ENCODE measurements around the gene EMC10. TPM values are rescaled to one million over a fixed set of nuclear protein-coding genes. Genes with fewer than 3 reads are reported as not detected.

EMC10 gene
- polyA plus RNA-seq, 1 experiment: 89.1 TPM

- TF ChIP-seq CTCF (IDR thresholded peaks at IDR 0.05; ENCODE audit: insufficient read depth, low read depth, low read length): no peak
- H3K36me3 ChIP-seq (ENCODE audit: control insufficient read depth, insufficient read depth, low read length): no peaks in the 10 kb centered on the region
- peaks cover 1% of the 10 kb centered on the region for H3K27me3 ChIP-seq (ENCODE audit: control insufficient read depth, insufficient read depth, low read length)
- ChIA-PET POLR2A (no interaction called here), CTCF (no interaction called here)
- no peak for DNase-seq (ENCODE audit: low read depth)
- H3K4me3 ChIP-seq (ENCODE audit: low read depth, low read length): no peak overlapping the region
Measured at GRCh38 chr19:50500753-50501151, 24.4 kb downstream of the EMC10 start.

GRCh38 chr19:50501186-50501567 lies 24.9 kb downstream of the EMC10 start:
- POLR2A ChIA-PET: no interaction called here
- no peak for TF ChIP-seq CTCF (IDR thresholded peaks at IDR 0.05; ENCODE audit: insufficient read depth, low read depth, low read length)
- Histone ChIP-seq H3K4me3 (ENCODE audit: low read depth, low read length) (no peak overlapping the region), H3K36me3 (ENCODE audit: control insufficient read depth, insufficient read depth, low read length) (no peaks in the 10 kb centered on the region; the same call in 1 of the 2 replicates), H3K27me3 (ENCODE audit: control insufficient read depth, insufficient read depth, low read length) (peaks cover 1% of the 10 kb centered on the region)
- CTCF ChIA-PET: no interaction called here
- no peak for DNase-seq (ENCODE audit: low read depth)

DNA sequence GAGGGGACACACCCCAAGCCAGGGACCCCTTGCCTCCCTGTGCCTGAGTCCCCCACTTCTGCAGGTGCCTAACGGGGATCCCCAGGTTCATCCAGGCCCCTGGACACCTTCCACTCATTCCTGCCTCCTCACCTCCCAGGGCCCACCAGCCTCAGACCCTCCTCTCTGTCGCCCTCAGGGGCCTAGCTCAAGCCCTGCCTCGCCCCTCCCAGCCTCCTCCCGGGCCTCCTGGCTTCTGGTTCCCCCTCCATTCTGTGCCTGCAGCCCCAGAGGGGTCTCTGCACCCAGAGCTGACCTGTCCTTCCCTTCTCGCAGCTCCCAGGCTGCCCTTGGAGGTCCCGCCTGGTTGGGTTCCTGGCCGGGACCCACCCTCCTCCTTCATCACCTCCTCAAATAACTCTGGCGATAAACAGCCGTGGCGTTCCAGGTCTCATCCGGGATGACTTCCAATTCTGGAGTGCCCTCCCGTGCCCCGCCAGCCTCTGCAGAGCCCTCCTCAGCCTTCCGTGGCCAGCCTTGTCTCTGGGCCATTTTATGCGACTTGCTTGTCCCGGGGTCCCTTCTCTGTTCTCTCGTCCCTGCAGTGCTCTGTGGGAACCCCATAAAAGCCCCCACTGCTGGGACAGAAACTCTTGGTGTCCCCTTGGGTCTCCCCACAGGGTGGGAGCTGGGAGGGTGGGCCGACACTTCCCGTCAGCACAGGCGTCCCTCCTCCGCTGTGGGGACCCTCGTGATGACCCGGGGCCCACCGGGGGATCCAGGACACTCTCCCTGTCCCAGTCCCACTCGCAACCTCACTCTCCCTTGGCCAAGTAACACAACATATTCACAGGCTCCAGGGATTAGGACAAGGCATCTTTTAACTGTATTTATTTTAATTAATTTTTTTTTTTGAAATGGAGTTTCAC lies 25.5 kb downstream of the EMC10 start:
- TF ChIP-seq CTCF (IDR thresholded peaks at IDR 0.05; ENCODE audit: insufficient read depth, low read depth, low read length): no peak
- CTCF ChIA-PET: no interaction called here

GRCh38 chr19:50505856-50506611 lies 29.7 kb downstream of the EMC10 start:
- ChIA-PET POLR2A (no interaction called here), CTCF (interaction anchor here (0.6 kb wide), 1 partner anchor 591 kb away, joined by 3 read pairs; no protein-coding TSS in a partner anchor)
- no peaks in the 10 kb centered on the region; the same call in 1 of the 2 replicates for H3K36me3 ChIP-seq (ENCODE audit: control insufficient read depth, insufficient read depth, low read length)
- no peak for TF ChIP-seq CTCF (IDR thresholded peaks at IDR 0.05; ENCODE audit: insufficient read depth, low read depth, low read length)
- no peak overlapping the region for H3K4me3 ChIP-seq (ENCODE audit: low read depth, low read length)
- no peak for DNase-seq (ENCODE audit: low read depth)
- peaks cover 1% of the 10 kb centered on the region; the same call in 1 of the 2 replicates for H3K27me3 ChIP-seq (ENCODE audit: control insufficient read depth, insufficient read depth, low read length)

More for the DNA sequence above, 25.5 kb downstream of the EMC10 start:
- peaks cover 1% of the 10 kb centered on the region for H3K27me3 ChIP-seq (ENCODE audit: control insufficient read depth, insufficient read depth, low read length)
- DNase-seq (ENCODE audit: low read depth): no peak
- POLR2A ChIA-PET: no interaction called here
- no peaks in the 10 kb centered on the region; the same call in 1 of the 2 replicates for H3K36me3 ChIP-seq (ENCODE audit: control insufficient read depth, insufficient read depth, low read length)
- H3K4me3 ChIP-seq (ENCODE audit: low read depth, low read length): no peak overlapping the region

GRCh38 chr19:50506700-50507099 lies 30.4 kb downstream of the EMC10 start:
- ChIA-PET POLR2A (no interaction called here), CTCF (no interaction called here)
- Histone ChIP-seq H3K36me3 (ENCODE audit: control insufficient read depth, insufficient read depth, low read length) (no peaks in the 10 kb centered on the region; the same call in 1 of the 2 replicates), H3K27me3 (ENCODE audit: control insufficient read depth, insufficient read depth, low read length) (no peaks in the 10 kb centered on the region), H3K4me3 (ENCODE audit: low read depth, low read length) (no peak overlapping the region)
- TF ChIP-seq CTCF (IDR thresholded peaks at IDR 0.05; ENCODE audit: insufficient read depth, low read depth, low read length): no peak
- DNase-seq (ENCODE audit: low read depth): no peak

Measured in BJ (cell line).